Measurements from ENCODE around the gene DGKE. TPM values are rescaled to one million over a fixed set of nuclear protein-coding genes. Genes with fewer than 3 reads are reported as not detected.
A peak's percentile ranks its signal among the peaks of the same experiment; 100 is the strongest.

DGKE gene
- total and polyA plus RNA-seq, 3 donors from 2014 or later = 13.3 to 27.7 (median 26.3) TPM

DNA sequence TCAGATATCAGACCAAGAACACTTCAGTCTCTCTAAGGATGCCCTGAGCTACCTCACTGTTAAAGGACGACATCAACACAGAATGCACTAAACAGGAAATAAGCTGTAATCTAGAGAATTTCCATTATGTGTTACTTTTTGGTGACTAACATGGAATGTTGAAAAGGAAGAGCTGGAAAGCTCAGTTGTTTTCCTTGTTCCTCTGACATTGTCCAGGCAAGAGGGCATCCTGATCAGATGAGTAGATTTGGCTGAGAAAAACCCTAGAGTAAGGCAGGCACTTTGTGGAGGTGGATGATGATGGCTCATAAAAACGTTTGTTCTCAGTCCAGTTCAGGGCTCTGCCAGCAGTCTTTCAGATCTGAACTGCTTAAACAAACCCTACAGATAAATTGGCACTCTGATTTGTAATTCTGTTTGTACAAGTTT is 34.0 kb downstream of the DGKE start:
- intact Hi-C loops (cut with DNase I; ENCODE audit: low total_unique reads) = no loop called here
- 25% methylated on average over 2 of the region's 2 CpGs for whole genome bisulfite sequencing, 2 donors
- Histone ChIP-seq H3K4me1 (no peaks in the 10 kb centered on the region), H3K36me3 (ENCODE audit: low read depth, missing control alignments) (no peaks in the 10 kb centered on the region), H3K27ac (no peak overlapping the region), H3K9me3 (no peaks in the 10 kb centered on the region), H3K4me3 (no peak overlapping the region), H3K27me3 (no peaks in the 10 kb centered on the region)
- TF ChIP-seq, protein P1, sequence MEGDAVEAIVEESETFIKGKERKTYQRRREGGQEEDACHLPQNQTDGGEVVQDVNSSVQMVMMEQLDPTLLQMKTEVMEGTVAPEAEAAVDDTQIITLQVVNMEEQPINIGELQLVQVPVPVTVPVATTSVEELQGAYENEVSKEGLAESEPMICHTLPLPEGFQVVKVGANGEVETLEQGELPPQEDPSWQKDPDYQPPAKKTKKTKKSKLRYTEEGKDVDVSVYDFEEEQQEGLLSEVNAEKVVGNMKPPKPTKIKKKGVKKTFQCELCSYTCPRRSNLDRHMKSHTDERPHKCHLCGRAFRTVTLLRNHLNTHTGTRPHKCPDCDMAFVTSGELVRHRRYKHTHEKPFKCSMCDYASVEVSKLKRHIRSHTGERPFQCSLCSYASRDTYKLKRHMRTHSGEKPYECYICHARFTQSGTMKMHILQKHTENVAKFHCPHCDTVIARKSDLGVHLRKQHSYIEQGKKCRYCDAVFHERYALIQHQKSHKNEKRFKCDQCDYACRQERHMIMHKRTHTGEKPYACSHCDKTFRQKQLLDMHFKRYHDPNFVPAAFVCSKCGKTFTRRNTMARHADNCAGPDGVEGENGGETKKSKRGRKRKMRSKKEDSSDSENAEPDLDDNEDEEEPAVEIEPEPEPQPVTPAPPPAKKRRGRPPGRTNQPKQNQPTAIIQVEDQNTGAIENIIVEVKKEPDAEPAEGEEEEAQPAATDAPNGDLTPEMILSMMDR (IDR thresholded peaks at IDR 0.05) = no peak
- no peak for TF ChIP-seq POLR2A (IDR thresholded peaks at IDR 0.05)
- no peak for DNase-seq

DNA sequence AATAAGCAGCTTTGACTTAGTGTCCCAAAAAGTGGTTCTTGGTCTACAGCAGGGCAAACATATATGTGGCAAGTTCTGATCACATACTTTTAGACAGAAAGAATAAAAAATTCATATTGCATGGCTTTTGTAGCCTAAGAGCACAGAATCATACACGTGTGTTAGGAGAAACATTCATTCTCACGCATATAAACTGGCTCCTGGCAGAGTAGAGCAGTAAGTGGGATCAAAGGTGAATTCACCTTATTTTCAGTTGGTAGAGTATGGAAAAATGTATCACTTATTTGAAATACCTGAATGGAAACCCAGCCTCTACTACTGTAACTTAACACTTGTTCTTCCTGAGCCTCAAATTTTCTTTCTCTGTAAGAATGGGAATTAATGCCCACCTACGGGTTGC is 34.8 kb downstream of the DGKE start:
- WGBS, 2 donors = 71 to 74% methylated on average over 3 of the region's 3 CpGs
- Histone ChIP-seq H3K36me3 (ENCODE audit: low read depth, missing control alignments) (no peaks in the 10 kb centered on the region), H3K9me3 (no peaks in the 10 kb centered on the region), H3K4me1 (no peaks in the 10 kb centered on the region), H3K27ac (no peak overlapping the region), H3K4me3 (no peak overlapping the region), H3K27me3 (no peaks in the 10 kb centered on the region)
- DNase-seq = no peak
- TF ChIP-seq, protein P1 (IDR thresholded peaks at IDR 0.05) = no peak
- no peak for TF ChIP-seq POLR2A (IDR thresholded peaks at IDR 0.05)
- intact Hi-C loops (cut with DNase I; ENCODE audit: low total_unique reads) = no loop called here

- H3K4me3 ChIP-seq = no peak overlapping the region
- intact Hi-C loops (cut with DNase I; ENCODE audit: low total_unique reads) = no loop called here
- no peaks in the 10 kb centered on the region for H3K4me1 ChIP-seq
- no peaks in the 10 kb centered on the region for H3K36me3 ChIP-seq (ENCODE audit: low read depth, missing control alignments)
- WGBS, 2 donors = 70 to 77% methylated on average over 4 of the region's 4 CpGs
- DNase-seq = no peak
- no peak overlapping the region for H3K27ac ChIP-seq
- H3K27me3 ChIP-seq = no peaks in the 10 kb centered on the region
- H3K9me3 ChIP-seq = no peaks in the 10 kb centered on the region
- TF ChIP-seq, protein P1 (IDR thresholded peaks at IDR 0.05) = no peak
- TF ChIP-seq POLR2A (IDR thresholded peaks at IDR 0.05) = no peak
Measured at GRCh38 chr17:56870081-56870651, 36.2 kb downstream of the DGKE start.

DNA sequence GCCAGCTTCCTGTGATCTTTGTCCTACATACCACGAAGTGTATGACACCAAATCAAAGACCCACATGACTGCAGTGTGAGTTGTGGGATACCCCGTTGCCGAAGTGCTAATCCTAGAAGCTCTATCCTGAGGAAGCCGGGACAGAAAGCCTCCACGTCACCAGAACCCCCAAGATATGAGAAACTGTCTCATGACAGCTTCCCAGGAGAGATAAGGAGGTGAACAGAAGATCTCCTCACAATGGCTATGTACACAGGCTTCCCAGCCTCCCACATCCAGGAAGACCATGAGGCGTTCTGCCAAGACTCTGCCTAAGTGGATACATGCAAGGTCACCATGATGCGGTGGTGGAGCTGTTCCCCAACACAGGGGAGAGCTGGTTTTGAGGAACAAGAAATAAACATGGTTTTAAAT is 42.8 kb downstream of the DGKE start:
- peak overlapping the region; percentile 50 to 61 for H3K27ac ChIP-seq
- intact Hi-C loops (cut with DNase I; ENCODE audit: low total_unique reads) = no loop called here
- H3K36me3 ChIP-seq (ENCODE audit: low read depth, missing control alignments) = no peaks in the 10 kb centered on the region
- no peak overlapping the region for H3K4me3 ChIP-seq
- no peak for TF ChIP-seq POLR2A (IDR thresholded peaks at IDR 0.05)
- TF ChIP-seq, protein P1 (IDR thresholded peaks at IDR 0.05) = no peak
- no peaks in the 10 kb centered on the region for H3K9me3 ChIP-seq
- no peaks in the 10 kb centered on the region for H3K27me3 ChIP-seq
- 34 to 71% methylated on average over 7 of the region's 7 CpGs for WGBS, 2 donors
- H3K4me1 ChIP-seq = peaks cover 10% of the 10 kb centered on the region
- DNase-seq = peak; percentile 95

DNA sequence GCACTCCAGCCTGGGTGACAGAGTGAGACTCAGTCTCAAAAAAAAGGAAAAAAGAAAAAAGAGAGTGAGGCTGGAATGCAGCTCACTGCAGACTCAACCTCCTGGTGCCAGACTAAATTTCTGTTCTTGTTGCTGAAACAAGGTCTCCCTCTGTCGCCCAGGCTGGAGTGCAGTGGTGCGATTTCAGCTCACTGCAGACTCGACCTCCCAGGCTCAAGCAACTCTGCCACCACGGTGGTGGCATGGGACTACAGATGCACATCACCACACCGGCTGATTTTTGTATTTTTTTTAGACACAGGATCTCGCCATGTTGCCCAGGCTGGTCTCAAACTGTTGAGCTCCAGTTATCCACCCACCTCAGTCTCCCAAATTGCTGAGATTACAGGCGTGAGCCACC is 45.3 kb downstream of the DGKE start:
- TF ChIP-seq, protein P1 (IDR thresholded peaks at IDR 0.05) = no peak
- no peak for TF ChIP-seq POLR2A (IDR thresholded peaks at IDR 0.05)
- Histone ChIP-seq H3K36me3 (ENCODE audit: low read depth, missing control alignments) (no peaks in the 10 kb centered on the region), H3K27ac (no peak overlapping the region), H3K4me3 (no peak overlapping the region), H3K27me3 (no peaks in the 10 kb centered on the region), H3K4me1 (peaks cover 10% of the 10 kb centered on the region), H3K9me3 (no peaks in the 10 kb centered on the region)
- 89 to 94% methylated on average over 7 of the region's 7 CpGs for WGBS, 2 donors
- DNase-seq = no peak
- intact Hi-C loops (cut with DNase I; ENCODE audit: low total_unique reads) = no loop called here
